Endothelial cell (in vitro differentiated cells): ENCODE results near the gene AKR7A3. TPM values are rescaled to one million over a fixed set of nuclear protein-coding genes. Genes with fewer than 3 reads are reported as not detected.
"Not testable (repeated sequence)": the region's sequence is repeated elsewhere in the genome, so short reads cannot be mapped to it uniquely, and the experiment has no call there.

Source experiments
- DNase-seq: peaks from one replicate; pipeline ENCODE4 v3.0.0; 2021; ENCODE audit warnings: low spot score
- H3K27ac Mint-ChIP-seq: one replicate; pipeline ENCODE4 v1.8.0; 2021; ENCODE audit warnings: mixed read lengths, inconsistent platforms; ENCODE audit not compliant: unreplicated experiment
- H3K27me3 Mint-ChIP-seq: one replicate; pipeline ENCODE4 v1.8.0; 2021; ENCODE audit warnings: mild to moderate bottlenecking, moderate library complexity, mixed read lengths, inconsistent platforms; ENCODE audit not compliant: unreplicated experiment
- H3K36me3 Mint-ChIP-seq: one replicate; pipeline ENCODE4 v1.8.0; 2021; ENCODE audit warnings: mild to moderate bottlenecking, low read depth, mixed read lengths, inconsistent platforms; ENCODE audit not compliant: unreplicated experiment
- H3K4me1 Mint-ChIP-seq: one replicate; pipeline ENCODE4 v1.8.0; 2021; ENCODE audit warnings: mild to moderate bottlenecking, mixed read lengths, inconsistent platforms; ENCODE audit not compliant: unreplicated experiment
- H3K4me3 Mint-ChIP-seq: one replicate; pipeline ENCODE4 v1.8.0; 2021; ENCODE audit warnings: mild to moderate bottlenecking, mixed read lengths, inconsistent platforms; ENCODE audit not compliant: unreplicated experiment
- H3K9me3 Mint-ChIP-seq: one replicate; pipeline ENCODE4 v1.8.0; 2021; ENCODE audit warnings: mixed read lengths, inconsistent platforms; ENCODE audit not compliant: unreplicated experiment
- CTCF ChIP-seq: fragments of 200-600 bp; sonication (generic); IDR thresholded peaks from one replicate; pipeline ENCODE4 v1.5.0; 2021; ENCODE audit warnings: antibody characterized with exemption; ENCODE audit not compliant: unreplicated experiment
- total RNA-seq: library from RNA; stranded (reverse); fragmentation: NEBNext Ultra II Directional; extraction: Animal tissue kit (Norgen Biotek cat#: 25700); gene quantifications from one replicate; pipeline ENCODE4 v1.2.1, GENCODE V29; 2021; ENCODE audit not compliant: unreplicated experiment

The AKR7A3 gene
- total RNA-seq, 1 donor from 2014 or later, result 1.1 TPM

GRCh38 chr1:19283891-19284290 is 4.7 kb downstream of the AKR7A3 start:
- Mint-ChIP-seq H3K4me3 (no peak overlapping the region), H3K27me3 (peaks cover 12% of the 10 kb centered on the region), H3K27ac (no peak overlapping the region), H3K9me3 (no peaks in the 10 kb centered on the region), H3K4me1 (no peaks in the 10 kb centered on the region), H3K36me3 (no peaks in the 10 kb centered on the region)
- no peak for TF ChIP-seq CTCF
- no peak for DNase-seq

GRCh38 chr1:19274636-19275035 is 13.9 kb downstream of the AKR7A3 start:
- no peak for TF ChIP-seq CTCF
- DNase-seq, result no peak
- H3K4me1 Mint-ChIP-seq, result peaks cover 2% of the 10 kb centered on the region
- peaks cover 7% of the 10 kb centered on the region for H3K27me3 Mint-ChIP-seq
- no peak overlapping the region for H3K4me3 Mint-ChIP-seq
- no peaks in the 10 kb centered on the region for H3K9me3 Mint-ChIP-seq
- H3K36me3 Mint-ChIP-seq, result peaks cover 3% of the 10 kb centered on the region
- H3K27ac Mint-ChIP-seq, result no peak overlapping the region

GRCh38 chr1:19273844-19274531 is 14.6 kb downstream of the AKR7A3 start:
- DNase-seq, H3K4me1 Mint-ChIP-seq, H3K27me3 Mint-ChIP-seq, H3K36me3 Mint-ChIP-seq, H3K27ac Mint-ChIP-seq, H3K9me3 Mint-ChIP-seq, H3K4me3 Mint-ChIP-seq: not testable (repeated sequence)

GRCh38 chr1:19273106-19273843 is 15.3 kb downstream of the AKR7A3 start:
- Mint-ChIP-seq H3K27ac (no peak overlapping the region), H3K4me1 (peaks cover 2% of the 10 kb centered on the region), H3K27me3 (peaks cover 7% of the 10 kb centered on the region), H3K9me3 (no peaks in the 10 kb centered on the region), H3K36me3 (peaks cover 3% of the 10 kb centered on the region), H3K4me3 (no peak overlapping the region)
- TF ChIP-seq CTCF, result no peak
- no peak for DNase-seq

GRCh38 chr1:19272064-19272463 is 16.5 kb downstream of the AKR7A3 start:
- H3K4me3 Mint-ChIP-seq, result no peak overlapping the region
- H3K27ac Mint-ChIP-seq, result no peak overlapping the region
- no peaks in the 10 kb centered on the region for H3K9me3 Mint-ChIP-seq
- peaks cover 3% of the 10 kb centered on the region for H3K36me3 Mint-ChIP-seq
- DNase-seq, result no peak
- H3K27me3 Mint-ChIP-seq, result peaks cover 7% of the 10 kb centered on the region
- TF ChIP-seq CTCF, result no peak
- H3K4me1 Mint-ChIP-seq, result peaks cover 2% of the 10 kb centered on the region

GRCh38 chr1:19270343-19270730 is 18.2 kb downstream of the AKR7A3 start:
- H3K36me3 Mint-ChIP-seq, H3K4me3 Mint-ChIP-seq, H3K27ac Mint-ChIP-seq, H3K9me3 Mint-ChIP-seq, H3K27me3 Mint-ChIP-seq, DNase-seq, H3K4me1 Mint-ChIP-seq: not testable (repeated sequence)

- DNase-seq, H3K4me1 Mint-ChIP-seq, H3K36me3 Mint-ChIP-seq, H3K9me3 Mint-ChIP-seq, H3K4me3 Mint-ChIP-seq, H3K27ac Mint-ChIP-seq, H3K27me3 Mint-ChIP-seq: not testable (repeated sequence)
Observed at GRCh38 chr1:19269427-19270342, 18.9 kb downstream of the AKR7A3 start.
